Measurements from ENCODE around the gene TECRL.

GRCh38 chr4:64327237-64327636 is 82.0 kb downstream of the TECRL start:
- TF ChIP-seq EZH2 (IDR thresholded peaks at IDR 0.05; ENCODE audit: insufficient read depth, poor library complexity, severe bottlenecking) (no peak), EZH2phosphoT487 (IDR thresholded peaks at IDR 0.05; ENCODE audit: insufficient read depth, low read depth) (no peak)

Data from GM23248 (cell line).